Measurements from ENCODE around the gene SLC9A8. TPM values are rescaled to one million over a fixed set of nuclear protein-coding genes. Genes with fewer than 3 reads are reported as not detected.

The SLC9A8 gene
- total RNA-seq, 2 experiments from 2014 or later = 22.0 to 30.3 TPM

DNA sequence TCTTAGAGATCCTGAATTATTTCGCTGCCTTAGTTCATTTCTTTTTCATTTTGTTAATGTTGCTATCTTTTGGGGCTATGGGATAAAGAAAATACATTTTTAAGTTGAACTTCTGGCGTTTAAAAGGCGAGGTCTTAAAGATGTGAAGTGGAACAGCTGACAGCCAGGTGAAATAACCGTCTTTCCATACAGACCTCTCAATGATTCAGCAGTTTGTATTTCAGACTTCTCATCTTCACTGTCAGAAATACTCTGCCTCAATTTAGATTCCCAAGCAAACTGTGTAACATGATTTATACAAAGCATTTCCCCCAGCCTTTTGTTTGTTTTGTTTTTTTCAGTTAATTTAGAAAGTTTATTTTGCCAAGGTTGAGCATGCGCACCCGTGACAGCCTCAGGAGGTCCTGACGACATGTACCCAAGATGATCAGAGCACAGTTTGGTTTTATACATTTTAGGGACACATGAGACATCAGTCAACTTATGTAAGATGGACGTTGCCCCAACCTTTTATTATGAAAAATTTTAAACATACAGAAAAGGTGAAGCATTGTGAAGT lies 40.0 kb downstream of the SLC9A8 start:
- Histone ChIP-seq H3K36me3 (ENCODE audit: insufficient read depth, low read length) (peaks cover 63% of the 10 kb centered on the region), H3K9me2 (ENCODE audit: insufficient read depth, low read length) (no peaks in the 10 kb centered on the region), H3K4me2 (ENCODE audit: low read length) (no peak overlapping the region), H3K27ac (ENCODE audit: low read depth, low read length, poor library complexity, severe bottlenecking) (no peak overlapping the region), H3K4me1 (ENCODE audit: insufficient read depth, low read length, poor library complexity, severe bottlenecking) (no peaks in the 10 kb centered on the region), H3K9me3 (ENCODE audit: low read length) (no peaks in the 10 kb centered on the region), H3K79me2 (ENCODE audit: insufficient read depth, low read depth, low read length) (no peaks in the 10 kb centered on the region), H2AFZ (ENCODE audit: low read length) (no peak overlapping the region), H4K20me1 (ENCODE audit: insufficient read depth, low read length) (no peaks in the 10 kb centered on the region), H3K4me3 (ENCODE audit: low read depth, low read length, poor library complexity, severe bottlenecking) (no peak overlapping the region)
- intact Hi-C loops (cut with micrococcal nuclease; ENCODE audit: unreplicated experiment) = no loop called here
- TF ChIP-seq EZH2phosphoT487 (IDR thresholded peaks at IDR 0.05; ENCODE audit: borderline replicate concordance, low read depth, low read length) = no peak
- TF ChIP-seq, protein P1, sequence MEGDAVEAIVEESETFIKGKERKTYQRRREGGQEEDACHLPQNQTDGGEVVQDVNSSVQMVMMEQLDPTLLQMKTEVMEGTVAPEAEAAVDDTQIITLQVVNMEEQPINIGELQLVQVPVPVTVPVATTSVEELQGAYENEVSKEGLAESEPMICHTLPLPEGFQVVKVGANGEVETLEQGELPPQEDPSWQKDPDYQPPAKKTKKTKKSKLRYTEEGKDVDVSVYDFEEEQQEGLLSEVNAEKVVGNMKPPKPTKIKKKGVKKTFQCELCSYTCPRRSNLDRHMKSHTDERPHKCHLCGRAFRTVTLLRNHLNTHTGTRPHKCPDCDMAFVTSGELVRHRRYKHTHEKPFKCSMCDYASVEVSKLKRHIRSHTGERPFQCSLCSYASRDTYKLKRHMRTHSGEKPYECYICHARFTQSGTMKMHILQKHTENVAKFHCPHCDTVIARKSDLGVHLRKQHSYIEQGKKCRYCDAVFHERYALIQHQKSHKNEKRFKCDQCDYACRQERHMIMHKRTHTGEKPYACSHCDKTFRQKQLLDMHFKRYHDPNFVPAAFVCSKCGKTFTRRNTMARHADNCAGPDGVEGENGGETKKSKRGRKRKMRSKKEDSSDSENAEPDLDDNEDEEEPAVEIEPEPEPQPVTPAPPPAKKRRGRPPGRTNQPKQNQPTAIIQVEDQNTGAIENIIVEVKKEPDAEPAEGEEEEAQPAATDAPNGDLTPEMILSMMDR (conservative IDR thresholded peaks at IDR 0.05; ENCODE audit: low read length) = no peak
- POLR2A ChIA-PET = no interaction called here
- no TSS peak for BruUV-seq (replicated peaks)
- CTCF ChIA-PET (ENCODE audit: unreplicated experiment) = no interaction called here
- DNase-seq (ENCODE audit: low spot score) = no peak

GRCh38 chr20:49853640-49854039 lies 41.0 kb downstream of the SLC9A8 start:
- no peak overlapping the region for H3K4me2 ChIP-seq (ENCODE audit: low read length)
- no TSS peak for BruUV-seq (replicated peaks)
- ChIA-PET POLR2A (interaction anchor here (0.7 kb wide), 1 partner anchor 10 kb away, joined by 3 read pairs; no protein-coding TSS in a partner anchor), CTCF (ENCODE audit: unreplicated experiment) (no interaction called here)
- no peak for DNase-seq (ENCODE audit: low spot score)
- H3K9me3 ChIP-seq (ENCODE audit: low read length) = no peaks in the 10 kb centered on the region
- peaks cover 62% of the 10 kb centered on the region for H3K36me3 ChIP-seq (ENCODE audit: insufficient read depth, low read length)
- no peaks in the 10 kb centered on the region for H3K9me2 ChIP-seq (ENCODE audit: insufficient read depth, low read length)
- H3K27ac ChIP-seq (ENCODE audit: low read depth, low read length, poor library complexity, severe bottlenecking) = no peak overlapping the region
- H3K4me3 ChIP-seq (ENCODE audit: low read depth, low read length, poor library complexity, severe bottlenecking) = no peak overlapping the region
- no peak overlapping the region for H2AFZ ChIP-seq (ENCODE audit: low read length)
- intact Hi-C loops (cut with micrococcal nuclease; ENCODE audit: unreplicated experiment) = no loop called here
- no peak for TF ChIP-seq EZH2phosphoT487 (IDR thresholded peaks at IDR 0.05; ENCODE audit: borderline replicate concordance, low read depth, low read length)
- TF ChIP-seq, protein P1 (conservative IDR thresholded peaks at IDR 0.05; ENCODE audit: low read length) = no peak
- no peaks in the 10 kb centered on the region for H4K20me1 ChIP-seq (ENCODE audit: insufficient read depth, low read length)
- no peaks in the 10 kb centered on the region for H3K4me1 ChIP-seq (ENCODE audit: insufficient read depth, low read length, poor library complexity, severe bottlenecking)
- no peaks in the 10 kb centered on the region for H3K79me2 ChIP-seq (ENCODE audit: insufficient read depth, low read depth, low read length)

DNA sequence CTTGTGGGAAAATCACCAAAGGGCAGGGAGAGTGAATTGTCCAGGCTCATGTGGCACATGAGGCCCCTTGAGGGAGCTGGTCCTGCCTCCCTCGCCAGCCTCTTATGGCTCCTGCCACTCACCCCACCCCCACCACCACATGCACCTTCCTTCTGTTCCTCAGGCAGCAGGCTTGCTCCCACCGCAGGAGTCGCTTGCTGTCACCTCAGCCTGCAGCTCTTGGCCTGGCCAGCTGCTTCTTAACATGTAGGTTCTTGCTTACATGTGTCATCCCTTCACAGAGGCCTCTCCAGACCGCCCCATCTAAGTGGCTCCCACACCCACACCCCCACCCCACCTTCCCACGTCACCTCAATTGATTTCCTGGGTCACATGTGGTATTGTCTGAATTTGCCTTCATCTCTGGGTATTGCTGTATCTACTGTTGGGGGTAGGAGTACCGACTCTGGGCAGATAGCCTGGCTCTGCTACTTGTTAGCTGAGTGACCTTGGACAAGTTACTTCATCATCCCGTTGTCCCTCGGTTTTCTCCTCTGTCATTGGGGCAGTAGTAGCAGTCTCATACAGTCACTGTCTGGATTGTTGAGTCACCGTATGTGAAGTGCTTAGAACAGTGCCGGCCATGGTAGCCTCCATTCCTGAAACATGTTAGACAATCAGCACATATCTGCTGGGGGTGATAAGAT lies 41.7 kb downstream of the SLC9A8 start:
- Histone ChIP-seq H3K79me2 (ENCODE audit: insufficient read depth, low read depth, low read length) (no peaks in the 10 kb centered on the region), H2AFZ (ENCODE audit: low read length) (no peak overlapping the region), H3K27ac (ENCODE audit: low read depth, low read length, poor library complexity, severe bottlenecking) (no peak overlapping the region), H4K20me1 (ENCODE audit: insufficient read depth, low read length) (no peaks in the 10 kb centered on the region), H3K9me3 (ENCODE audit: low read length) (no peaks in the 10 kb centered on the region), H3K4me3 (ENCODE audit: low read depth, low read length, poor library complexity, severe bottlenecking) (no peak overlapping the region), H3K4me1 (ENCODE audit: insufficient read depth, low read length, poor library complexity, severe bottlenecking) (no peaks in the 10 kb centered on the region), H3K4me2 (ENCODE audit: low read length) (no peak overlapping the region), H3K9me2 (ENCODE audit: insufficient read depth, low read length) (no peaks in the 10 kb centered on the region), H3K36me3 (ENCODE audit: insufficient read depth, low read length) (peaks cover 58% of the 10 kb centered on the region)
- DNase-seq (ENCODE audit: low spot score) = no peak
- ChIA-PET POLR2A (interaction anchor here (0.7 kb wide), 1 partner anchor 9 kb away, joined by 3 read pairs; no protein-coding TSS in a partner anchor), CTCF (ENCODE audit: unreplicated experiment) (no interaction called here)
- no peak for TF ChIP-seq EZH2phosphoT487 (IDR thresholded peaks at IDR 0.05; ENCODE audit: borderline replicate concordance, low read depth, low read length)
- TF ChIP-seq, protein P1 (conservative IDR thresholded peaks at IDR 0.05; ENCODE audit: low read length) = no peak
- intact Hi-C loops (cut with micrococcal nuclease; ENCODE audit: unreplicated experiment) = no loop called here
- no TSS peak for BruUV-seq (replicated peaks)

Data from OCI-LY7 (cell line).